ENCODE data around the gene DNASE2.

The DNASE2 gene

GRCh38 chr19:12834976-12835757 lies 46.1 kb downstream of the DNASE2 start:
- Histone ChIP-seq H3K4me3 (ENCODE audit: low read length) (no peak overlapping the region), H3K27me3 (replicated peaks; ENCODE audit: insufficient read depth, low read length) (peaks cover 78% of the 10 kb centered on the region), H3K9ac (ENCODE audit: low read length) (no peak overlapping the region), H3K9me3 (replicated peaks; ENCODE audit: insufficient read depth, low read length) (no peaks in the 10 kb centered on the region), H3K9me2 (replicated peaks; ENCODE audit: insufficient read depth, low read length) (no peaks in the 10 kb centered on the region), H2AFZ (ENCODE audit: low read length) (no peak overlapping the region), H3F3A (ENCODE audit: insufficient read depth, low read length) (no peaks in the 10 kb centered on the region), H3K27ac (ENCODE audit: low read length) (no peak overlapping the region), H4K20me1 (ENCODE audit: insufficient read depth, low read length) (no peaks in the 10 kb centered on the region), H3K4me2 (ENCODE audit: low read depth, low read length) (no peak overlapping the region), H3K79me2 (ENCODE audit: low read length) (no peaks in the 10 kb centered on the region), H3K4me1 (ENCODE audit: low read length) (peaks cover 3% of the 10 kb centered on the region; the same call in 1 of the 2 replicates), H3K36me3 (replicated peaks; ENCODE audit: insufficient read depth, low read length) (no peaks in the 10 kb centered on the region)
- TF ChIP-seq EZH2phosphoT487 (IDR thresholded peaks at IDR 0.05; ENCODE audit: low read length) (no peak), EZH2 (optimal IDR thresholded peaks at IDR 0.05; ENCODE audit: low read depth, low read length) (no peak)
- TF ChIP-seq, protein P1, sequence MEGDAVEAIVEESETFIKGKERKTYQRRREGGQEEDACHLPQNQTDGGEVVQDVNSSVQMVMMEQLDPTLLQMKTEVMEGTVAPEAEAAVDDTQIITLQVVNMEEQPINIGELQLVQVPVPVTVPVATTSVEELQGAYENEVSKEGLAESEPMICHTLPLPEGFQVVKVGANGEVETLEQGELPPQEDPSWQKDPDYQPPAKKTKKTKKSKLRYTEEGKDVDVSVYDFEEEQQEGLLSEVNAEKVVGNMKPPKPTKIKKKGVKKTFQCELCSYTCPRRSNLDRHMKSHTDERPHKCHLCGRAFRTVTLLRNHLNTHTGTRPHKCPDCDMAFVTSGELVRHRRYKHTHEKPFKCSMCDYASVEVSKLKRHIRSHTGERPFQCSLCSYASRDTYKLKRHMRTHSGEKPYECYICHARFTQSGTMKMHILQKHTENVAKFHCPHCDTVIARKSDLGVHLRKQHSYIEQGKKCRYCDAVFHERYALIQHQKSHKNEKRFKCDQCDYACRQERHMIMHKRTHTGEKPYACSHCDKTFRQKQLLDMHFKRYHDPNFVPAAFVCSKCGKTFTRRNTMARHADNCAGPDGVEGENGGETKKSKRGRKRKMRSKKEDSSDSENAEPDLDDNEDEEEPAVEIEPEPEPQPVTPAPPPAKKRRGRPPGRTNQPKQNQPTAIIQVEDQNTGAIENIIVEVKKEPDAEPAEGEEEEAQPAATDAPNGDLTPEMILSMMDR (IDR thresholded peaks at IDR 0.05; ENCODE audit: low read length): no peak
- DNase-seq: no peak

DNA sequence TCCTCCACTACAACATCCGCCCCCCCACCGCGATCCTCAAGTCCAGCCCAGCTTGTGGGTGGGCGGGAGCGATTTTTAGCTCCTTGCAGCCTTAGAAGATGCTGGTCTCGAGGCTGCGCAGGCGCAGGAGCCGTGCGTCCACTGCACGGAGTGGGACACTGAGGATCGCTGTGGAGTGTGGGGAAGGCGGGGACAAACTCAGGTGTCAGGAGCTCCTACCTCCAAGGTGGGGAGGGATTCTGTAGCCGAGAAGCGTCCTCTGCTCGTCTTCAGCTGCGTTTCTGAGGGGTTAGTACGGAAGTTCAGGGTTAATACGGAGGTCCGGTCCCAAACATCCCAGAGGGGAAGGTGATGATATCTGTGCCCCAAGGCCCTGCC lies 46.7 kb downstream of the DNASE2 start, which contains the start of gene RTBDN:
Gene RTBDN, minus strand, starts transcription at position 14 of the 378 bp plus-strand sequence. CDS start 4,600 bp downstream, outside the sequence.
- DNase-seq: no peak
- Histone ChIP-seq H3K9me3 (replicated peaks; ENCODE audit: insufficient read depth, low read length) (no peaks in the 10 kb centered on the region), H3K4me1 (ENCODE audit: low read length) (peaks cover 3% of the 10 kb centered on the region; the same call in 1 of the 2 replicates), H3F3A (ENCODE audit: insufficient read depth, low read length) (no peaks in the 10 kb centered on the region), H3K36me3 (replicated peaks; ENCODE audit: insufficient read depth, low read length) (no peaks in the 10 kb centered on the region), H2AFZ (ENCODE audit: low read length) (no peak within 1 kb of the TSS), H3K27ac (ENCODE audit: low read length) (no peak within 1 kb of the TSS), H3K27me3 (replicated peaks; ENCODE audit: insufficient read depth, low read length) (peaks cover 78% of the 10 kb centered on the region), H3K4me2 (ENCODE audit: low read depth, low read length) (peak within 1 kb of the TSS; percentile 71), H3K79me2 (ENCODE audit: low read length) (no peaks in the 10 kb centered on the region), H3K9me2 (replicated peaks; ENCODE audit: insufficient read depth, low read length) (no peaks in the 10 kb centered on the region), H4K20me1 (ENCODE audit: insufficient read depth, low read length) (no peaks in the 10 kb centered on the region), H3K9ac (ENCODE audit: low read length) (no peak within 1 kb of the TSS), H3K4me3 (ENCODE audit: low read length) (peak within 1 kb of the TSS; percentile 37; the same call in 1 of the 2 replicates)
- TF ChIP-seq EZH2phosphoT487 (IDR thresholded peaks at IDR 0.05; ENCODE audit: low read length) (no peak), EZH2 (optimal IDR thresholded peaks at IDR 0.05; ENCODE audit: low read depth, low read length) (no peak)
- TF ChIP-seq, protein P1 (IDR thresholded peaks at IDR 0.05; ENCODE audit: low read length): no peak

DNA sequence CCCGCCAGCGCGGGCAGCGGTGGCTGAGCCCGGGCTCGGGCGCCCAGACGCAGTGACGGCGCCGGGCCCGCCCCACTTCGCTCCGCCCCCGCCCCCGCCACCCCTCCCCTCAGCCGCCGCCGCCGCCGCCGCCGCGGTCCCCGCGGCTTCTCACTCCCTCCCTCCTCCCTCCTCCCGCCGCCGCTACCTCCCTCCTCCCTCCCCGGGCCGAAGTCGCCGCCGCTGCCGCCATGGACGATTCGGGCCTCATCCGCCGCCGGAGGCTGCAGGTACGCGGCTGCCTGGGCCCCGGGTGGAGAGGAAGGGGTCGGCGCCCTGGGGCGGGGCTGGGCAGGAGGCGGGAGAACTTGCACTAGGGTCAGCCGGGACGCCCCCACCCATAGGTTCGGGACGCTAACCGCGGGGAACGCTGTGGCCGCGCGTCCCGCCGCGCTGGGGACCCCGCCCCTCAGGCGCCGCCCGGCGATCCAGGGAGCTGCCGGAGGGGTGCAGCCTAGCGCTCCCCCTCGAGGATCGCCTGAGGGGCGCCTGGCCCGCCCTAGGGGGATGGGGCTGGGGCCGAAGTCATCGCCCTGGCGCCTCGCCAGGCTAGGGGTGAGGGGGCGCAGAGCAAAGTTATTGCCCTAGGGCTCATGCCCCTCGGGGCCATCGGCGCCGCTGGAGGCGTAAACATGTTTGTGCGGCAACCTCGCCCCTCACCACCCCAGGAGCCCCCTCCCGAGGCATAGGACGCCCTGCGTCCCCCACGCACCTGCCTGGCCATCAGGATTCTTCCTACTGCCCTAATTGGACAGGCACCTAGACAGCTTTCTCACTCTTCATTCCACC lies 47.3 kb downstream of the DNASE2 start:
- Histone ChIP-seq H4K20me1 (ENCODE audit: insufficient read depth, low read length) (no peaks in the 10 kb centered on the region), H3K27ac (ENCODE audit: low read length) (no peak overlapping the region), H3K4me1 (ENCODE audit: low read length) (peaks cover 3% of the 10 kb centered on the region; the same call in 1 of the 2 replicates), H3K9me2 (replicated peaks; ENCODE audit: insufficient read depth, low read length) (no peaks in the 10 kb centered on the region), H3K27me3 (replicated peaks; ENCODE audit: insufficient read depth, low read length) (peaks cover 78% of the 10 kb centered on the region), H3F3A (ENCODE audit: insufficient read depth, low read length) (no peaks in the 10 kb centered on the region), H3K9ac (ENCODE audit: low read length) (no peak overlapping the region), H3K4me2 (ENCODE audit: low read depth, low read length) (peak overlapping the region; percentile 71; the same call in 1 of the 2 replicates), H3K36me3 (replicated peaks; ENCODE audit: insufficient read depth, low read length) (no peaks in the 10 kb centered on the region), H3K79me2 (ENCODE audit: low read length) (no peaks in the 10 kb centered on the region), H2AFZ (ENCODE audit: low read length) (no peak overlapping the region), H3K4me3 (ENCODE audit: low read length) (peak overlapping the region; percentile 37; the same call in 1 of the 2 replicates), H3K9me3 (replicated peaks; ENCODE audit: insufficient read depth, low read length) (no peaks in the 10 kb centered on the region)
- TF ChIP-seq, protein P1 (IDR thresholded peaks at IDR 0.05; ENCODE audit: low read length): no peak
- TF ChIP-seq EZH2phosphoT487 (IDR thresholded peaks at IDR 0.05; ENCODE audit: low read length): no peak
- no peak for TF ChIP-seq EZH2 (optimal IDR thresholded peaks at IDR 0.05; ENCODE audit: low read depth, low read length)
- peak; percentile 24 for DNase-seq
